GM19463 (cell line): Measurements from ENCODE around the gene PRKX.
A peak's percentile ranks its signal among the peaks of the same experiment; 100 is the strongest.
"Not testable (repeated sequence)": the region's sequence is repeated elsewhere in the genome, so short reads cannot be mapped to it uniquely, and the experiment has no call there.

Experiments
- ATAC-seq: cut with Tn5 transposase; IDR thresholded peaks from one replicate; pipeline ENCODE4 v1.9.1; 2021; ENCODE audit warnings: mild to moderate bottlenecking, moderate library complexity; ENCODE audit not compliant: unreplicated experiment

PRKX gene

GRCh38 chrX:3663576-3664250, 49.7 kb downstream of the PRKX start:
- ATAC-seq = peak; percentile 60

GRCh38 chrX:3659761-3660160, 53.7 kb downstream of the PRKX start:
- no peak for ATAC-seq

- no peak for ATAC-seq
These were observed 58.3 kb downstream of the PRKX start for GRCh38 chrX:3655181-3655580.

- no peak for ATAC-seq
These were observed 60.3 kb downstream of the PRKX start for GRCh38 chrX:3653111-3653510.

- no peak for ATAC-seq
These were observed 62.2 kb downstream of the PRKX start for GRCh38 chrX:3651277-3651676.

GRCh38 chrX:3648084-3648483, 65.4 kb downstream of the PRKX start:
- no peak for ATAC-seq

- ATAC-seq = not testable (repeated sequence)
These were observed 73.4 kb downstream of the PRKX start for GRCh38 chrX:3639858-3640631.

GRCh38 chrX:3639236-3639635, 74.2 kb downstream of the PRKX start:
- ATAC-seq = no peak

GRCh38 chrX:3638280-3638873, 75.1 kb downstream of the PRKX start:
- ATAC-seq = peak; percentile 71

- no peak for ATAC-seq
These were observed 76.6 kb downstream of the PRKX start for GRCh38 chrX:3636803-3637202.

- no peak for ATAC-seq
These were observed 82.3 kb downstream of the PRKX start for GRCh38 chrX:3631196-3631595.

GRCh38 chrX:3627594-3627993, 85.9 kb downstream of the PRKX start:
- ATAC-seq = no peak

- no peak for ATAC-seq
These were observed 92.0 kb downstream of the PRKX start for GRCh38 chrX:3621414-3621813.

GRCh38 chrX:3611744-3612143, 101.7 kb downstream of the PRKX start:
- not testable (repeated sequence) for ATAC-seq

- ATAC-seq = no peak
These were observed 103.6 kb downstream of the PRKX start for GRCh38 chrX:3609810-3610209.

GRCh38 chrX:3603026-3603661, 110.3 kb downstream of the PRKX start:
- ATAC-seq = no peak

GRCh38 chrX:3599802-3600430, 113.5 kb downstream of the PRKX start:
- no peak for ATAC-seq

- no peak for ATAC-seq
These were observed 114.7 kb downstream of the PRKX start for GRCh38 chrX:3598709-3599108.

GRCh38 chrX:3598046-3598605, 115.3 kb downstream of the PRKX start:
- ATAC-seq = no peak

GRCh38 chrX:3592184-3592583, 121.3 kb downstream of the PRKX start:
- no peak for ATAC-seq

GRCh38 chrX:3589474-3589873, 124.0 kb downstream of the PRKX start:
- ATAC-seq = no peak
